Putamen (tissue), 1 donor: ENCODE data around the gene CHST11.
A peak's percentile ranks its signal among the peaks of the same experiment; 100 is the strongest.
"Not testable (repeated sequence)": the region's sequence is repeated elsewhere in the genome, so short reads cannot be mapped to it uniquely, and the experiment has no call there.

Experiments used
- DNase-seq: peaks from one replicate; pipeline ENCODE4 v3.0.0-alpha.2; 2016; ENCODE audit warnings: low spot score

CHST11 gene

GRCh38 chr12:104604070-104604994, 147.6 kb downstream of the CHST11 start:
- DNase-seq = no peak

GRCh38 chr12:104604995-104605675, 148.4 kb downstream of the CHST11 start:
- DNase-seq = no peak

- DNase-seq = peak; percentile 48
Measured at GRCh38 chr12:104605685-104606084, 148.9 kb downstream of the CHST11 start.

GRCh38 chr12:104608998-104609397, 152.2 kb downstream of the CHST11 start:
- no peak for DNase-seq

- no peak for DNase-seq
Measured at GRCh38 chr12:104609445-104609844, 152.7 kb downstream of the CHST11 start.

- no peak for DNase-seq
Measured at GRCh38 chr12:104610513-104611235, 153.9 kb downstream of the CHST11 start.

- DNase-seq = no peak
Measured at GRCh38 chr12:104611671-104612070, 154.9 kb downstream of the CHST11 start.

- not testable (repeated sequence) for DNase-seq
Measured at GRCh38 chr12:104613372-104613771, 156.6 kb downstream of the CHST11 start.

- DNase-seq = no peak
Measured at GRCh38 chr12:104615048-104615561, 158.4 kb downstream of the CHST11 start.

GRCh38 chr12:104618691-104619090, 161.9 kb downstream of the CHST11 start:
- DNase-seq = no peak

GRCh38 chr12:104619305-104619704, 162.6 kb downstream of the CHST11 start:
- no peak for DNase-seq

- DNase-seq = no peak
Measured at GRCh38 chr12:104620837-104621531, 164.2 kb downstream of the CHST11 start.

GRCh38 chr12:104622928-104623327, 166.2 kb downstream of the CHST11 start:
- no peak for DNase-seq

- DNase-seq = no peak
Measured at GRCh38 chr12:104623883-104624282, 167.1 kb downstream of the CHST11 start.

- DNase-seq = no peak
Measured at GRCh38 chr12:104624529-104624928, 167.8 kb downstream of the CHST11 start.

- no peak for DNase-seq
Measured at GRCh38 chr12:104626069-104626837, 169.5 kb downstream of the CHST11 start.

GRCh38 chr12:104627231-104627989, 170.7 kb downstream of the CHST11 start:
- no peak for DNase-seq

GRCh38 chr12:104627990-104628830, 171.5 kb downstream of the CHST11 start:
- DNase-seq = no peak

GRCh38 chr12:104628831-104629135, 172.0 kb downstream of the CHST11 start:
- DNase-seq = no peak
